HG02840 (cell line): ENCODE results near the gene HIP1R.

Experiments used
- ATAC-seq: cut with Tn5 transposase; IDR thresholded peaks from one replicate; pipeline ENCODE4 v1.9.1; 2021; ENCODE audit warnings: mild to moderate bottlenecking, moderate library complexity, moderate number of reproducible peaks; ENCODE audit not compliant: unreplicated experiment, low FRiP score

HIP1R gene

GRCh38 chr12:122859303-122860039 is 24.2 kb downstream of the HIP1R start:
- no peak for ATAC-seq

GRCh38 chr12:122860040-122860853 is 25.0 kb downstream of the HIP1R start:
- no peak for ATAC-seq

- no peak for ATAC-seq
Observed at GRCh38 chr12:122860854-122861586, 25.8 kb downstream of the HIP1R start.

- ATAC-seq: no peak
Observed at GRCh38 chr12:122861587-122861970, 26.3 kb downstream of the HIP1R start.

GRCh38 chr12:122862110-122862634 is 26.9 kb downstream of the HIP1R start:
- no peak for ATAC-seq

GRCh38 chr12:122862872-122863701 is 27.8 kb downstream of the HIP1R start:
- no peak for ATAC-seq

- ATAC-seq: no peak
Observed at GRCh38 chr12:122864894-122865253, 29.6 kb downstream of the HIP1R start.

- ATAC-seq: no peak
Observed at GRCh38 chr12:122865268-122866231, 30.3 kb downstream of the HIP1R start.

- no peak for ATAC-seq
Observed at GRCh38 chr12:122866379-122866778, 31.1 kb downstream of the HIP1R start.

GRCh38 chr12:122866950-122867607 is 31.8 kb downstream of the HIP1R start:
- no peak for ATAC-seq

- ATAC-seq: no peak
Observed at GRCh38 chr12:122867691-122868461, 32.6 kb downstream of the HIP1R start.

- ATAC-seq: no peak
Observed at GRCh38 chr12:122868471-122869177, 33.4 kb downstream of the HIP1R start.

- ATAC-seq: no peak
Observed at GRCh38 chr12:122869207-122869973, 34.1 kb downstream of the HIP1R start.

- no peak for ATAC-seq
Observed at GRCh38 chr12:122870163-122870842, 35.0 kb downstream of the HIP1R start.

- no peak for ATAC-seq
Observed at GRCh38 chr12:122870867-122871664, 35.8 kb downstream of the HIP1R start.
